Psoas muscle (tissue), 8 donors: ENCODE measurements around the gene IP6K3. TPM values are rescaled to one million over a fixed set of nuclear protein-coding genes. Genes with fewer than 3 reads are reported as not detected.

Experiments used
- ATAC-seq, 4 donors: fragments of 200-7000 bp; cut with Tn5 transposase; one replicate each; pipeline ENCODE4 v1.9.1; 2020; ENCODE audit warnings: moderate library complexity in 3 of 4, mild to moderate bottlenecking in 2 of 4
- DNase-seq, 2 donors: peaks; one replicate each; pipeline ENCODE4 v3.0.0-alpha.2; 2020
- H3K27ac ChIP-seq: fragments of 200-600 bp; one replicate; pipeline ENCODE4 v1.8.0; 2022
- H3K27me3 ChIP-seq, 3 donors: fragments of 200-600 bp in 1 of 3; one replicate each; pipeline versions ENCODE4 v1.6.1 to v1.8.0; 2013 to 2022; ENCODE audit warnings: low read length in 2 of 3, mild to moderate bottlenecking in 2 of 3, moderate library complexity in 1 of 3; ENCODE audit not compliant: insufficient read depth in 3 of 3
- H3K36me3 ChIP-seq, 2 donors: fragments of 200-600 bp in 1 of 2; one replicate each; pipeline versions ENCODE4 v1.6.1 to v1.8.0; 2013 to 2022; ENCODE audit warnings: low read depth in 1 of 2, mild to moderate bottlenecking in 1 of 2, moderate library complexity in 1 of 2; ENCODE audit not compliant: insufficient read depth in 1 of 2
- H3K4me1 ChIP-seq: fragments of 200-600 bp; one replicate; pipeline ENCODE4 v1.8.0; 2022
- H3K4me3 ChIP-seq: fragments of 200-600 bp; one replicate; pipeline ENCODE4 v1.8.0; 2022; ENCODE audit warnings: mild to moderate bottlenecking
- H3K9me3 ChIP-seq: fragments of 200-600 bp; one replicate; pipeline ENCODE4 v1.8.0; 2022
- CTCF ChIP-seq: fragments of 200-600 bp; IDR thresholded peaks from one replicate; pipeline ENCODE4 v1.8.0; 2022; ENCODE audit warnings: antibody characterized with exemption
- WGBS, 3 donors: extraction: QIAGEN DNeasy Blood & Tissue Kit; methylation state at CpG; one replicate each; pipeline versions ENCODE4 v1.1.6 to v1.1.7; 2013; 5-methylcytosine and 5-hydroxymethylcytosine counted together
- intact Hi-C, 2 donors: fragments of 100-400 bp; cut with DNase I; formaldehyde crosslinking; loops; one replicate each; pipeline versions ENCODE4 v1.11.0 to v1.14.2; 2022
- polyA plus RNA-seq, 3 donors: library from polyadenylated mRNA; stranded (reverse); fragments of 200-250 nt; gene quantifications; one replicate each; pipeline ENCODE4 v1.2.3, GENCODE V29; 2013
- total RNA-seq, 4 donors: library from RNA; stranded (reverse); fragmentation: NEBNext Ultra II Directional in 2 of 4; extraction: Animal tissue kit (Norgen Biotek cat#: 25700) in 2 of 4; gene quantifications; one replicate each; pipeline versions ENCODE4 v1.2.1 to v1.2.4, GENCODE V29; 2021 to 2023
- donor health status: healthy with polysubstance abuse.
- donor health status: DM: no; HTN: no; CAD: no; lungs with moderate emphysema.
- donor health status: Bipolar disorder and iron deficiency.
- donor health status: healthy.
- donor health status: DM: yes; HTN: yes; CAD: no.
- donor health status: DM: no; HTN: no; CAD: no.
- donor health status: DM: no; HTN: no; CAD: no.
- donor health status: DM: yes; HTN: yes; CAD: no.

IP6K3 gene
- total and polyA plus RNA-seq, 7 donors = 95.7 to 363 (median 220) TPM

GRCh38 chr6:33779895-33780294 lies 33.2 kb upstream of the IP6K3 start:
- Histone ChIP-seq H3K27me3 (no peaks in the 10 kb centered on the region), H3K4me1 (peaks cover 4% of the 10 kb centered on the region), H3K9me3 (no peaks in the 10 kb centered on the region), H3K4me3 (no peak overlapping the region), H3K36me3 (peaks cover 29 to 100% of the 10 kb centered on the region in 2 donors), H3K27ac (no peak overlapping the region)
- 82 to 88% (median 85%) methylated on average over 14 of the region's 14 CpGs for WGBS, 3 donors
- TF ChIP-seq CTCF = no peak
- no peak for ATAC-seq
- intact Hi-C loops = no loop called here
- DNase-seq = no peak

DNA sequence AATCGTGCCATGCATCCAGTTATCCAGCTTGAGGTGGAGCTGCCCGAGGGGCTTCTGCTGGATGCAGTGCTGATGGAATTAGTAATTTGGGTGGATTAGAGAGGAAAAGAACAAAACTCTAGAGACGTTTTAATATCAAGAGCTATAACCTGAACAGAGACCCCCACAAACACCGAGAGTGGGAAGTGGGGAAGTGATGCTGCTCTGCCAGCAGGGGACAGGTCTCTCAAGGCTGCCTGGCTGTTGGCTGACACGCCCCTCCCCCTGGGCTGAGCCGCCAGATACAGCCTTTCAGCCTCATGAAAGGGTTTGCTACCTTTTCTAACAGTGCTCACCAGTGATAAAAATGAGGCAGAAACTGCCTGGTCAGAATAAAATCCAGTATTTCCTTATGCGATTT lies 32.6 kb upstream of the IP6K3 start:
- no peaks in the 10 kb centered on the region for H3K9me3 ChIP-seq
- H3K27ac ChIP-seq = no peak overlapping the region
- ATAC-seq = no peak
- TF ChIP-seq CTCF = no peak
- 81 to 92% (median 82%) methylated on average over 7 of the region's 7 CpGs for WGBS, 3 donors
- no peak overlapping the region for H3K4me3 ChIP-seq
- intact Hi-C loops = no loop called here
- no peak for DNase-seq
- H3K4me1 ChIP-seq = no peaks in the 10 kb centered on the region
- peaks cover 29 to 100% of the 10 kb centered on the region in 2 donors for H3K36me3 ChIP-seq
- H3K27me3 ChIP-seq = no peaks in the 10 kb centered on the region

- H3K4me1 ChIP-seq = no peaks in the 10 kb centered on the region
- no peaks in the 10 kb centered on the region for H3K27me3 ChIP-seq
- H3K9me3 ChIP-seq = no peaks in the 10 kb centered on the region
- 89 to 93% (median 90%) methylated on average over 12 of the region's 12 CpGs for WGBS, 3 donors
- no peak for DNase-seq
- ATAC-seq = no peak
- H3K27ac ChIP-seq = no peak overlapping the region
- intact Hi-C loops = no loop called here
- TF ChIP-seq CTCF = no peak
- peaks cover 29 to 98% of the 10 kb centered on the region in 2 donors for H3K36me3 ChIP-seq
- no peak overlapping the region for H3K4me3 ChIP-seq
Observed at GRCh38 chr6:33778444-33779121, 31.9 kb upstream of the IP6K3 start.

DNA sequence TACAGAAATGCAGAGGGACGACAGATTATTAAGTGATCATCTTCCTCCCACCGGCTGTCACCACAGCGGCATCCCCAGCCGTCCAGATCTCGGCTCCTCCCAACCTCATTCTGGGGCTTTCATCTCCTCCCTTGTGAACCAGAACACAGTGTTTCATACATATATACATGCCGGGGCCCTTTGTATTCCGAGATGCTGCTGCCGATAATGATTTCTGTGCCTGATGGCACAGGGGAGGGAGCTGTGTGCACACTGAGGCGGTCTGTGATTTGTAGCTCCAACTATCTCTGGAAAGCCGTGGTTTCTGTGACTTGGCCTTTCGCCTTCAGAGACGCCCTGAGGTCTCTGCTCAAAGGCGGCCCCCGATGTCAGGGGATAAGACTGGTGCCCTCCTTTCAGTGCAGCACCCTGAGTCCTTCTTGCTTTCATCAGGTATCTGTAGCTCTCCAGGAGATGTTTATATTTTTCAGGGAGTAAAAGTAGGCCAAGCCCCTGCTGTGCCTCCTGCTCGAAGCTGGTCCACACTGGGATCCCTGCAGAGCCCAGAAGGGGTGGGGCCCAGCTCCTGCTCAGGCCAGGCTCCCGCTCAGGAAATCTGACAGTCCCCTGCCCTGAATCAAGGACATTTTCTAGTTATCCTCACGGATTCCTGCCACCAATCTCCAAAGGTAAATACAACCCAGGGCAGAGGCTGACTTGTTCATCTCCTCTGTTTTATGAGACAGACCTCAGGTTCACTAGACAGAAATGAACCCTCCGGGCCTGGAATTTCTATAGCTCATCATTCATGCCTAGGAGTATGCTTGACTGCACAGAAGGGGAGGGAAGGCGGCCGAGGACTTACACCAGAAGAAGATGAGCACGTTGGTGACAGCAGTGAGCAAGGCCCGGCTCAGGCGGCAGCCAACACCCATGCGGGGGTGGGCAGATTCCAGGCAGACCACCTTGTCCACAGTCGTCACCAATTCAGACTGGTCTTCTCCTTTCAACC lies 31.0 kb upstream of the IP6K3 start:
- ATAC-seq = no peak
- Histone ChIP-seq H3K27ac (no peak overlapping the region), H3K27me3 (no peaks in the 10 kb centered on the region), H3K4me1 (no peaks in the 10 kb centered on the region), H3K4me3 (no peak overlapping the region), H3K9me3 (no peaks in the 10 kb centered on the region), H3K36me3 (peaks cover 29 to 98% of the 10 kb centered on the region in 2 donors)
- no peak for DNase-seq
- TF ChIP-seq CTCF = no peak
- 89 to 92% (median 90%) methylated on average over 25 of the region's 25 CpGs for WGBS, 3 donors
- intact Hi-C loops = no loop called here
